Endodermal cell (in vitro differentiated cells): ENCODE measurements around the gene CYP11A1. TPM values are rescaled to one million over a fixed set of nuclear protein-coding genes. Genes with fewer than 3 reads are reported as not detected.

Source experiments
- DNase-seq: peaks from one replicate; pipeline ENCODE4 v3.0.0-alpha.2; 2017
- H3K27ac ChIP-seq: 2 replicates; pipeline ENCODE4 v1.5.1; 2013; ENCODE audit warnings: mild to moderate bottlenecking, low read depth, low read length, moderate library complexity
- H3K27me3 ChIP-seq: 2 replicates; pipeline ENCODE4 v1.6.1; 2013; ENCODE audit warnings: mild to moderate bottlenecking, low read length, moderate library complexity; ENCODE audit not compliant: insufficient read depth, control insufficient read depth, poor library complexity, severe bottlenecking
- H3K36me3 ChIP-seq: 2 replicates; pipeline ENCODE4 v1.7.0; 2013; ENCODE audit warnings: mild to moderate bottlenecking, low read length, moderate library complexity; ENCODE audit not compliant: control insufficient read depth, insufficient read depth
- H3K4me1 ChIP-seq: one replicate; pipeline ENCODE4 v1.7.0; 2013; ENCODE audit warnings: low read length; ENCODE audit not compliant: control insufficient read depth, insufficient read depth
- H3K4me3 ChIP-seq: 2 replicates; pipeline ENCODE4 v1.5.1; 2013; ENCODE audit warnings: mild to moderate bottlenecking, low read length, moderate library complexity
- H3K9ac ChIP-seq: 2 replicates; pipeline ENCODE4 v1.6.1; 2013; ENCODE audit warnings: mild to moderate bottlenecking, low read length, moderate library complexity; ENCODE audit not compliant: poor library complexity, severe bottlenecking; ENCODE audit errors: extremely low read depth
- H3K9me3 ChIP-seq: 2 replicates; pipeline ENCODE4 v1.6.1; 2013; ENCODE audit warnings: mild to moderate bottlenecking, low read length, moderate library complexity; ENCODE audit not compliant: control insufficient read depth
- H3K27ac Mint-ChIP-seq: 2 replicates; pipeline ENCODE4 v1.8.0; 2020; ENCODE audit warnings: mixed read lengths
- H3K27me3 Mint-ChIP-seq: 2 replicates; pipeline ENCODE4 v1.8.0; 2021; ENCODE audit warnings: mild to moderate bottlenecking, mixed read lengths; ENCODE audit not compliant: insufficient read depth
- H3K36me3 Mint-ChIP-seq: 2 replicates; pipeline ENCODE4 v1.8.0; 2020; ENCODE audit warnings: low read depth, mixed read lengths
- H3K4me1 Mint-ChIP-seq: 2 replicates; pipeline ENCODE4 v1.8.0; 2020; ENCODE audit warnings: mixed read lengths
- H3K4me3 Mint-ChIP-seq: 2 replicates; pipeline ENCODE4 v1.8.0; 2020; ENCODE audit warnings: mild to moderate bottlenecking, moderate library complexity, mixed read lengths
- H3K9me3 Mint-ChIP-seq: 2 replicates; pipeline ENCODE4 v1.8.0; 2020; ENCODE audit warnings: mild to moderate bottlenecking, mixed read lengths
- CTCF ChIP-seq: fragments of 200-600 bp; sonication (generic); conservative IDR thresholded peaks from 2 replicates; pipeline ENCODE4 v1.5.0; 2021; ENCODE audit warnings: antibody characterized with exemption, mild to moderate bottlenecking
- WGBS, 2 experiments: methylation state at CpG; one replicate each; pipeline versions ENCODE4 v1.1.5 to v1.1.7; 2013; ENCODE audit warnings: missing lambda C conversion rate in 2 of 2, mixed read lengths in 1 of 2; ENCODE audit not compliant: insufficient coverage in 1 of 2, insufficient read length in 1 of 2; 5-methylcytosine and 5-hydroxymethylcytosine counted together
- total RNA-seq, 2 donors: library from RNA; stranded (reverse); fragmentation: NEBNext Ultra II Directional in 1 of 2; extraction: Animal tissue kit (Norgen Biotek cat#: 25700) in 1 of 2; gene quantifications; 2 replicates in 1 of 2; 3 replicates in 1 of 2; pipeline ENCODE4 v1.2.1, GENCODE V29; 2021

Gene CYP11A1
- total RNA-seq, 2 donors from 2014 or later = 4.8 to 5.3 TPM

- Mint-ChIP-seq H3K36me3 (peaks cover 19% of the 10 kb centered on the region), H3K9me3 (peaks cover 28% of the 10 kb centered on the region), H3K4me1 (peaks cover 31% of the 10 kb centered on the region), H3K27ac (no peak overlapping the region), H3K4me3 (peak overlapping the region; percentile 55), H3K27me3 (no peaks in the 10 kb centered on the region)
- H3K9ac ChIP-seq = no peak overlapping the region
- no peaks in the 10 kb centered on the region for H3K27me3 ChIP-seq
- no peak for DNase-seq
- no peak overlapping the region for H3K27ac ChIP-seq
- WGBS, 2 experiments = 79 to 81% methylated on average over 2 to 3 of the region's 3 CpGs
- no peak for TF ChIP-seq CTCF
- peaks cover 13% of the 10 kb centered on the region for H3K9me3 ChIP-seq
- peak overlapping the region; percentile 56 for H3K4me3 ChIP-seq
- H3K4me1 ChIP-seq = no peaks in the 10 kb centered on the region
- no peaks in the 10 kb centered on the region for H3K36me3 ChIP-seq
Observed at GRCh38 chr15:74352393-74352910, 15.0 kb downstream of the CYP11A1 start.

- Mint-ChIP-seq H3K27ac (peak overlapping the region; percentile 33), H3K36me3 (peaks cover 19% of the 10 kb centered on the region), H3K27me3 (no peaks in the 10 kb centered on the region), H3K4me3 (peak overlapping the region; percentile 55), H3K4me1 (peaks cover 31% of the 10 kb centered on the region), H3K9me3 (peaks cover 28% of the 10 kb centered on the region)
- H3K4me3 ChIP-seq = no peak overlapping the region
- H3K27ac ChIP-seq = no peak overlapping the region
- H3K9me3 ChIP-seq = peaks cover 13% of the 10 kb centered on the region
- no peak for TF ChIP-seq CTCF
- no peaks in the 10 kb centered on the region for H3K27me3 ChIP-seq
- no peaks in the 10 kb centered on the region for H3K4me1 ChIP-seq
- H3K36me3 ChIP-seq = no peaks in the 10 kb centered on the region
- no peak overlapping the region for H3K9ac ChIP-seq
- WGBS, 2 experiments = 56 to 67% methylated on average over 2 to 3 of the region's 3 CpGs
- no peak for DNase-seq
Observed at GRCh38 chr15:74351670-74352069, 15.8 kb downstream of the CYP11A1 start.

GRCh38 chr15:74350295-74351275, 16.9 kb downstream of the CYP11A1 start:
- Mint-ChIP-seq H3K4me1 (peaks cover 28% of the 10 kb centered on the region), H3K27ac (peak overlapping the region; percentile 34), H3K4me3 (peak overlapping the region; percentile 55), H3K9me3 (peaks cover 28% of the 10 kb centered on the region), H3K36me3 (peaks cover 16% of the 10 kb centered on the region), H3K27me3 (no peaks in the 10 kb centered on the region)
- Histone ChIP-seq H3K4me1 (no peaks in the 10 kb centered on the region), H3K9me3 (peaks cover 13% of the 10 kb centered on the region), H3K4me3 (no peak overlapping the region), H3K27me3 (no peaks in the 10 kb centered on the region), H3K27ac (no peak overlapping the region), H3K9ac (no peak overlapping the region), H3K36me3 (no peaks in the 10 kb centered on the region)
- no peak for DNase-seq
- no peak for TF ChIP-seq CTCF
- WGBS, 2 experiments = 80 to 81% methylated on average over 11 to 14 of the region's 14 CpGs
